ENCODE measurements around the gene EMC7.
A peak's percentile ranks its signal among the peaks of the same experiment; 100 is the strongest.

EMC7 gene

DNA sequence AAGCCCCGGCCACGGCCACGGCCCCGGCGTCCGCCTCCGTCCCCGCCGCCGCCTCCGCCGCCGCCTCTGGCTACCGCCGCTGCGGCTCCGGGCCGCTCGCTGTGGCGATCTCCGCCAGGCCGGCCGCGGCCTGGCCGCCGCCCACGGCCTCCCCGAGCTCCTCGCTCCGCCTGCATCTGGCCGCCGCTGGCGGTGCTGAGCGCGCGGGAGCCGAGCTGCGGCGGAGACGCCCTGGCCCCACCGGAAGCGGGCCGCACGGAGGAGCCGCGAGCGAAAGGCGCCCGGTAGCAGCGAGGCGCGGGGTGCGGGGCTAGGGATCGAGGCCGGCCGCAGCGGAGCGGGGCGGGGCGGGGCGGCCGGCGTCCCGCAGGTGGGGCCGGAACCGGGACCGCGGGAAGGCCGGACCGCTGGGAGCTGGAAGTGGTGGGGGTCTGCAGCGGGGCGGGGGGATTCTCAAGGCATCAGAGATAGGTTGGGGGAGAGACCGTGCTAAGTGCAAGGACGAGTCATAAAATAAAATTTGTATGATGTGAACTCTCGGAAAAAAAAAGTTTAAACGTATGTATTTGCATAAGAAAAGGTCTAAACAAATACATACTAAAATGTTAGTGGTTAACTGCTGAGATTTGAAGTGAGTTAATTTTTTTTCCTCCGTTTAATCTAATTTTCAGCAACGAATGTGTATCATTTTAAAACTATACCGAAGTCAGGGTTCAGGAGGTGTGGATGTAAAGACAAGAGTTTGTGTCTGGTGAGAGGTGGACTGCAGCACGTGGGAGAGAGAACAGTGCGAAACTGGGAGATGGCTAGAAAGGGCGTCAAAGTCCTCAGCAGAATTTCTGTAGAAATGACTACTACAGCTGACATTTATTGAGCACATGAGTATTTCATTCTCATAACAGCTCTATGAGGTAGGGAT lies 62.5 kb downstream of the EMC7 start, which contains the start of gene AVEN:
Gene AVEN (minus strand): TSS at position 334 of the 919 bp plus-strand sequence. CDS start 158 bp downstream, at position 176.
- peak; percentile 29 for DNase-seq

DNA sequence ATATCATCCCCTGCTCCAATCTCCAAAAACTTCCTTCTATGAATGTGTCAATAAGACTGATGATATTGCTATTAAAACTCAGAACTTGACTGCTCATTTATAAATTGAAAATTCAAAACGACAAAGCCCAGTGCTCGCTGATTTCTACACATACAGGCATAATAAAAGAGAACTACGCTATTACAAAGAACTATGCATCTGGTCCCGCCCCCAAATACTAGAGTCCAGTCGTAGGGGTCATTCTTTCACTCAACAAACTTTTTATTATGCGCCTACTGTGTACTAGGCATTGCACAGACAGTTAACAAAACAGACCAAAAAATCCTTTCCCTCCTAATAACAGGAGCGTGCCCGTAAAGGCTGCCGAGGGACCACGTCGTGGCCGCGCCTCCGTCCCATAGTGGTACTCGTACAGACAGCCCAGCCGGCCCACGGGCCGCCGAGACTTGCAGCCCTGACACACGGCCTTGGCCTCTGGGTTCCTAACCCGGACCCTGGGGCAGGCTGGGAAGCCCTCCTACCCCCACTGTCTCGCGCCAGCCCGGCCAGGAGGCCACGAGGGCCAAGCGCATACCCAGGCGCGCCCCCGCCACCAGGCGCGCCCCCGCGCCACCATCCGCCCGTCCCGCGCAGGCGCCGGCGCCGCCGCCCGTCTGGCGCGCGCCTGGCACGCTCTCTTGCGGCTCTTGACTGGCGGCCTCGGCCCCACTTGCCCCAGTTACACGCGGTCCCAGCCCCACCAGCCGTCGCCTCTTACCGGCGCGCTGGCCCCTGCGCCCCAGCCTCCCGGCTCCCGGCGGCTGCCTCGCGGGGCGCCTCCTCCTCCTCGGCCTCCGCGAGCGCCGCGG lies 63.4 kb downstream of the EMC7 start:
- DNase-seq: peak; percentile 92

Data from right kidney (tissue), 1 donor.